Mucosa of stomach (tissue), 1 donor: ENCODE data around the gene KRT71.

ENCODE experiments used
- H3K27me3 ChIP-seq: one replicate; pipeline ENCODE4 v1.7.0; 2013; ENCODE audit warnings: mild to moderate bottlenecking, low read length; ENCODE audit not compliant: control insufficient read depth, insufficient read depth
- H3K36me3 ChIP-seq: one replicate; pipeline ENCODE4 v1.7.0; 2013; ENCODE audit warnings: low read length; ENCODE audit not compliant: control insufficient read depth, insufficient read depth
- H3K4me1 ChIP-seq: one replicate; pipeline ENCODE4 v1.7.0; 2013; ENCODE audit warnings: mild to moderate bottlenecking, low read length; ENCODE audit not compliant: control insufficient read depth, insufficient read depth
- H3K4me3 ChIP-seq: one replicate; pipeline ENCODE4 v1.7.0; 2013; ENCODE audit warnings: low read length
- H3K9ac ChIP-seq: one replicate; pipeline ENCODE4 v1.7.0; 2013; ENCODE audit warnings: mild to moderate bottlenecking, low read length, moderate library complexity
- H3K9me3 ChIP-seq: one replicate; pipeline ENCODE4 v1.7.0; 2013; ENCODE audit warnings: mild to moderate bottlenecking, low read length, moderate library complexity; ENCODE audit not compliant: control insufficient read depth
- donor health status: Pancreatic carcinoma.

The KRT71 gene

DNA sequence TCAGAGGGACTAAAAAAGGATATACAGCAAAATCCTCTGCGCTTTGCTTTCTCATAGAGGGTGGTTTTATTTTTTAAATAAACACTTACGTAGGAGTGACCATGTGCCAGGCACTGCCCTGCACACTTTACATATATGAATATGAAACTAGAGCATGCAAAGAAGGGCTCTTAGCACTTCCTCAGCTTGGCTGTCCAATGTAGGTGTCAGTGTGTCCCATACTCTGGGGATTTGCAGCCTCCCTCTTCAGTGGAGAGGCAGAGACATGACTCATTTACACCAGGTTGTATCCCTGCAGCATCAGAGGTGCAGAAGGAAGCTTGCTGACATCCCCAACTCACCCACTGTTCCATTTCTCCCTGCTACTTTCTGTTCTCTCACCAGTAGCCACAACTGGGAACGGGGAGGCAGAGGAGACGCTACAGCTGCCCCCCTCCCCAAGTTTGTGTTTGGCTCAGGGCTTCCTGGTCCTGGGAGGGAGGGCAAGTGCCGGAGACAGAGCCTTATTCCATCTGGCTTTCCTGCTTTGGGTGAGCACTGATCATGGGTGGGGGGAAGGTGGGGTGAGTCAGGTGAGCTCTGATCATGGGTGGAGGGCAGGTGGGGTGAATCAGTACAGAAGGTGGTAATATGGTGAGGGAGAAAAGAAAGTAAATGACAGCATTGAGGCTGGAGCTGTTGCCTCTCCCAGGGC, 27.9 kb downstream of the KRT71 start:
- peaks cover 19% of the 10 kb centered on the region for H3K4me1 ChIP-seq
- no peaks in the 10 kb centered on the region for H3K36me3 ChIP-seq
- H3K4me3 ChIP-seq = no peak overlapping the region

GRCh38 chr12:52524241-52524897, 28.6 kb downstream of the KRT71 start:
- no peaks in the 10 kb centered on the region for H3K9me3 ChIP-seq
- no peaks in the 10 kb centered on the region for H3K36me3 ChIP-seq
- H3K9ac ChIP-seq = no peak overlapping the region
- peaks cover 19% of the 10 kb centered on the region for H3K4me1 ChIP-seq
- no peak overlapping the region for H3K4me3 ChIP-seq
- peaks cover 14% of the 10 kb centered on the region for H3K27me3 ChIP-seq

More for the DNA sequence above, 27.9 kb downstream of the KRT71 start:
- no peaks in the 10 kb centered on the region for H3K9me3 ChIP-seq
- H3K27me3 ChIP-seq = peaks cover 17% of the 10 kb centered on the region
- no peak overlapping the region for H3K9ac ChIP-seq

DNA sequence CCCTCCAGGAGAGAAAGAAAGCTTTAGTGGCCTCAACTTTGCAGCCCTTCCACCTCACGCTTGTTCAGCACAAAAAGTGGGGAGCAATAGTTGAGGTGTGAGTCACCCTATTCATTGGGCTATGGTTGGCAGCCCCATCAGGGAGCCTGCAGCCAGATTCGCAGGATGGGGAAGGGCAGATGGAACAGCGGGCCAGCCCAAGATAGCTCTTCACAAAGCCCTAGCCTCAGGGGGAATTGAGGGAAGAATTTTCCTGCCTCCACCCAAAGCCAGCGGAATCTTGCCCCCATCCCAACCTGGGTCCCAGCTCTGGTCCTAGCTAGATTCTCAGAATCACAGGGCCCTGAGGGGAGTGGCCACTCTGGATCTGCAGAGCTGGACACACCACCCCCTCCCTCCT, 29.1 kb downstream of the KRT71 start:
- Histone ChIP-seq H3K9me3 (no peaks in the 10 kb centered on the region), H3K9ac (no peak overlapping the region), H3K4me1 (peaks cover 19% of the 10 kb centered on the region), H3K27me3 (peaks cover 14% of the 10 kb centered on the region), H3K36me3 (no peaks in the 10 kb centered on the region), H3K4me3 (no peak overlapping the region)

DNA sequence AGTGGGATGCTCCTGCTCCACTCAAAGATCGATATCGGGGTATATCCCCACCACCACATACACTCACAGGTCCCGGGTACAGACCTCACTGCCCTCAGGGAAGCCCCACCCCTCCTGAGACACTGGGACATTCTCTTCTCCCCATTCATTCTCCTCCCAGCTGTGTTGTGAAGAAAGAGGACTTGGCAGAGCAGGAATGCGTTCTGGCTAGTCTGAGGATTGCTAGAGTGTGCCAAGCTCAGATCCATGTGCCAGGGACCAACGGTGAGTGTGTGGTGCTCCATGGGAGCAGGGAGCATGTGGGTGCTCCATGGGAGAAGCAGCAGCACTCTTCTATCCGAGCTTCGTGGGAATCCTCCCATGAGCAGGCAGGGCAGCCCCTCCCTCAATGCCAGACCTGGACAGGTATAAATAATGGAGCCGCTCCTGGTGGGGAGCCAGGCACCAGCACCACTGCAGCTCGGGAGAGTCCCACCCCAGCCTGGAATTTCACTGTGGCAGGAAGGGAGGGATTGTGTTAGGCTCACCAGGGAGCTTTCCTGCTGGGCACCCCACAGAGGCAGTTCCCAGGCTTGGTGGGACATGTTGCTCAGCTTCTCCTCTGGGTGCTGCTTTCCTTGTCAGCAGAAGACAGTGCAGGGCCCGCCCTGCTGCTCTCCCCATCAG, 30.5 kb downstream of the KRT71 start:
- Histone ChIP-seq H3K4me3 (no peak overlapping the region), H3K9me3 (no peaks in the 10 kb centered on the region), H3K36me3 (no peaks in the 10 kb centered on the region), H3K27me3 (peaks cover 14% of the 10 kb centered on the region), H3K9ac (no peak overlapping the region), H3K4me1 (peaks cover 19% of the 10 kb centered on the region)

DNA sequence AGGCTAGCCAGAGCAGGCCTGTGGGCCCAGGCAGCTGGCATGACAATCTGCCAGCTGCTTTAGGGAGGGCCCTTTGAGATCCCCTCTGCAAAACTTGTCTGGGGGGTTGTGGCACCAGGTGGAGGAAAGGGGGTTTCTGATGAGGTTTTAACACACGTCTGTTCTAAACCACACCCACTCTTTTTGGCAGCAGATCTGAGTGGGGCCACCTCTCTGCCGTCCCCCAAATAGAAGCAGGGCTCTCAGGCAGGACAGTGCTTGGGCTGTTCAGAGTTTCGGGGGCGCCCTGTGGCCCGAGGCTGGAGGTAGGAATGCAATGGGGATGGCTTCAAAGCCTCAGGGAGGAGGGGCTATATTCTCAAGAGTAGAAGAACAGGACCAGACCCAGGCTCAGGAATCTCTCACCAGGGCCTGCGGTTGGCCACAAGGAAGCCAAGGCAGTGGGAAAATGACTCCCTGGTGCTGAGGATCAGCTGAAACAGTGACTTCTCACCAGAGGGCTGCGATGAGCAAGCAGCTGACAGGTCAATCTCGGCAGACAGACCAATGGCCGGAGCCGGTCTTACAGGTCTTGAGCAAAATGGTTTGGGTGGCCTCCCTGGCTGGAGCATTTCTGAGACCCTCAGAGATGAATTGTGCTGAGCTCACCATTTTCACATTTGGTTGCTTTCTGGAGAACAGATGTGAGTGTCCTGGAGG, 31.2 kb downstream of the KRT71 start:
- Histone ChIP-seq H3K27me3 (peaks cover 14% of the 10 kb centered on the region), H3K36me3 (no peaks in the 10 kb centered on the region), H3K9ac (no peak overlapping the region), H3K4me1 (peaks cover 19% of the 10 kb centered on the region), H3K9me3 (no peaks in the 10 kb centered on the region), H3K4me3 (no peak overlapping the region)

DNA sequence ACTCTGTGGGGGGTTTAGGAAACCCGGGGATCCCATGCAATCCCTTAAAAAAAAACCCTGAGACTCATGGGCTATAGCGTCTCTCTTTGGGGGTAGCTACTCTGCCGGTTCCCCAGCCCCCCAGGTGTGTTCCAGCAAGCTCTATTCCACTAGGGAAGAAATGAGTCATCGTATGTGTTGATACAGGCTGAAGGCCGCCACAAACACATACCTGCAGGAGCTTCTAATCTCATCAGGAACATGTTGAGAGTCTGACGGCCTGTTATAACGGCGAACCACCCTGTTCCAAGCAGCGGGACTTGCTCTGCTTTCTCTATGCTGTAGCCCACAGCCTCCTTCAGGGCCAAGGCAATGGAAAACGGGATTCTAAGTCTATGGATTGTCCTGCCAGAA, 31.8 kb downstream of the KRT71 start:
- H3K9ac ChIP-seq = no peak overlapping the region
- H3K4me3 ChIP-seq = no peak overlapping the region
- no peaks in the 10 kb centered on the region for H3K36me3 ChIP-seq
- H3K9me3 ChIP-seq = no peaks in the 10 kb centered on the region
- H3K4me1 ChIP-seq = peaks cover 19% of the 10 kb centered on the region
- H3K27me3 ChIP-seq = peaks cover 14% of the 10 kb centered on the region

- no peaks in the 10 kb centered on the region for H3K9me3 ChIP-seq
- H3K4me3 ChIP-seq = no peak within 1 kb of the TSS
- no peaks in the 10 kb centered on the region for H3K36me3 ChIP-seq
- H3K27me3 ChIP-seq = peaks cover 17% of the 10 kb centered on the region
- no peak within 1 kb of the TSS for H3K9ac ChIP-seq
- H3K4me1 ChIP-seq = peaks cover 19% of the 10 kb centered on the region
These were observed 32.9 kb downstream of the KRT71 start, which contains the start of gene KRT5 for GRCh38 chr12:52519826-52520662. TSS of gene KRT5 (minus strand) at chr12:52520394. CDS start at chr12:52520296, 98 bp downstream.

DNA sequence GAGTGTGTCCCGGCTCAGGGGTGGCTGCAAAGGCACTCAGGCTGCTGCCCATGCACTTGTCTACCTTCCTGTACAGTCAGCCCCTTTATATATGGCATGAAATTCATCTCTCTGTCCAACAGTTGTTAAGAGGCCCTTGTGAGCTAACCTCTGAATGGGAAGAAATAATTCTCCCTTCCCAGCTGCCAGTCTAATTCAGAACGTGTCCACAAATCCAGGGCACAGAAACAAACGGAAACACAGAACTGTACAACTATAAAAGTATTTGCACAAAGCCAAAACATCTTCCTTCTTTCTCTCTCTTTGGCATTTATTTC, 33.6 kb downstream of the KRT71 start:
- no peak overlapping the region for H3K9ac ChIP-seq
- H3K4me1 ChIP-seq = peaks cover 19% of the 10 kb centered on the region
- no peaks in the 10 kb centered on the region for H3K36me3 ChIP-seq
- H3K4me3 ChIP-seq = no peak overlapping the region
- H3K9me3 ChIP-seq = no peaks in the 10 kb centered on the region
- H3K27me3 ChIP-seq = peaks cover 17% of the 10 kb centered on the region

DNA sequence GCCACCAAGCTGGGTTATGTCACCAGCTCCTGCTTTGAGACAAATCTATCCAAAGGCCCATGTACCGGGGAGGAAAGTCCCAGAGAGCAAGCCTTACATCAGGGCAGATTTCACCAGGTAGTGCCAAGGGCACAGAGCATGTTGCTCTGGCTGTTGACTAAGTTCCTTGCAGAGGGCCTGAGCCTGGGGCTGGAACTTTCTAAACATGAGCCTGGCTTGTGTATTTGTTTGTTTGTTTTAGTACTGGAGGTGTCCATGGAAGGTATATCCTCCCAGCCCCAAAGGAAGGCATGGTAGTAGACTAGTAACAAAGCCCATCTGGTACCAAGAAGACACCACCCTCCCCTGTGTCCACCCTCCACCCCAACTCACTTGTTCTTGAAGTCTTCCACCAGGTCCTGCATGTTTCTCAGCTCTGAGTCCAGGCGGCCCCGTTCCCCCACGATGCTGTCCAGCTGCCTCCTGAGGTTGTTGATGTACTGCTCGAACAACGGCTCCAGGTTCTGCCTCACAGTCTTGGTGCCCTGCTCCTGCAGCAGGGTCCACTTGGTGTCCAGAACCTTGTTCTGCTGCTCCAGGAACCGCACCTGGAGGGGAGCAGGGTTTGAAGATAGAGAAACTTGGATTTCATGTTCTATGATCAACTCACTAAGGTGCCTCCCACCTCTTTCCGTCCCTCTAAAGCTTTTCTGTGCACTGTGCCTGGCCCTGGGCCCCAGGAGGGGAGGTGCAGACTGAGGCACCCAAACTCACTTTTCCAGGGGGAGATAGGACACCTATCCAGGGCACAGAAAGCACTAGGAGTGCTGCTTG, 34.2 kb downstream of the KRT71 start:
- no peak overlapping the region for H3K4me3 ChIP-seq
- H3K36me3 ChIP-seq = no peaks in the 10 kb centered on the region
- peaks cover 19% of the 10 kb centered on the region for H3K4me1 ChIP-seq
- peaks cover 17% of the 10 kb centered on the region for H3K27me3 ChIP-seq
- no peak overlapping the region for H3K9ac ChIP-seq
- H3K9me3 ChIP-seq = no peaks in the 10 kb centered on the region

DNA sequence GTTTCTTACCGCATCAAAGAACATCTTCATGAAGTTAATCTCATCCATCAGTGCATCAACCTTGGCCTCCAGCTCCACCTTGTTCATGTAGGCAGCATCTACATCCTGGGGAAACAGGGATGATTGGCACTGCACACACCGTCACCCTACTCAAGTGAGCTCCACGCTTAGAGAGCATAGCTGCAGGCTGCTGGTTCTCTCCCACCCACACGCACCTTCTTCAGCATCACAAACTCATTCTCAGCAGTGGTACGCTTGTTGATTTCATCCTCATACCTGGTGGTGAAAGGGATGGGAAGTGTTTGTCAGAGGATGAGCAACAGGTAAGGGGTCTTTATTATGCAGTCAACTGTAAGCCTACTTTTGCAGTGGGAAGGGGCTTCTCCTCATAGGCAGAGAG, 35.1 kb downstream of the KRT71 start:
- Histone ChIP-seq H3K36me3 (no peaks in the 10 kb centered on the region), H3K27me3 (peaks cover 17% of the 10 kb centered on the region)

More for the DNA sequence above, 35.1 kb downstream of the KRT71 start:
- no peak overlapping the region for H3K9ac ChIP-seq
- H3K4me1 ChIP-seq = peaks cover 18% of the 10 kb centered on the region
- H3K4me3 ChIP-seq = no peak overlapping the region
- no peaks in the 10 kb centered on the region for H3K9me3 ChIP-seq
